Gastroesophageal sphincter (tissue), 4 donors: ENCODE measurements around the gene SLC39A1. TPM values are rescaled to one million over a fixed set of nuclear protein-coding genes. Genes with fewer than 3 reads are reported as not detected.

Experiments used
- ATAC-seq: fragments of 150-250 bp; one replicate; pipeline ENCODE4 v1.9.1; 2016; ENCODE audit warnings: mild to moderate bottlenecking, moderate library complexity
- H3K27ac ChIP-seq, 4 donors: fragments of 200-600 bp; sonication (generic) in 3 of 4; 1 replicate in 3 of 4; 2 replicates in 1 of 4; pipeline ENCODE4 v1.5.1; 2016 to 2019
- H3K27me3 ChIP-seq: fragments of 200-600 bp; sonication (generic); one replicate; pipeline ENCODE4 v1.5.1; 2019
- H3K36me3 ChIP-seq, 2 donors: fragments of 200-600 bp; sonication (generic); one replicate each; pipeline ENCODE4 v1.5.1; 2019; ENCODE audit warnings: control low read depth in 1 of 2
- H3K4me1 ChIP-seq, 3 donors: fragments of 200-600 bp; sonication (generic); 1 replicate in 2 of 3; 2 replicates in 1 of 3; pipeline ENCODE4 v1.5.1; 2016 to 2019; ENCODE audit warnings: control low read depth in 2 of 3
- H3K4me3 ChIP-seq, 2 donors: fragments of 200-600 bp; sonication (generic); one replicate each; pipeline ENCODE4 v1.5.1; 2019; ENCODE audit warnings: mild to moderate bottlenecking in 1 of 2, moderate library complexity in 1 of 2
- H3K9me3 ChIP-seq, 3 donors: fragments of 200-600 bp; sonication (generic); one replicate each; pipeline ENCODE4 v1.5.1; 2017 to 2019; ENCODE audit warnings: control low read depth in 2 of 3
- CTCF ChIP-seq, 4 experiments: fragments of 200-600 bp in 2 of 4; fragments of 450-650 bp in 2 of 4; sonication (generic) in 1 of 4; IDR thresholded peaks; one replicate each; pipeline ENCODE4 v1.5.1; 2017 to 2019; ENCODE audit warnings: antibody characterized with exemption in 4 of 4, mild to moderate bottlenecking in 2 of 4, moderate library complexity in 2 of 4
- EP300 ChIP-seq: sonication (generic); formaldehyde crosslinking; IDR thresholded peaks from one replicate; pipeline ENCODE4 v1.6.1; 2017; ENCODE audit warnings: antibody characterized with exemption, mild to moderate bottlenecking
- POLR2A ChIP-seq, 2 donors: fragments of 450-650 bp; IDR thresholded peaks; one replicate each; pipeline ENCODE4 v1.6.1; 2017; ENCODE audit warnings: antibody characterized with exemption in 2 of 2, mild to moderate bottlenecking in 2 of 2, moderate library complexity in 1 of 2
- POLR2AphosphoS5 ChIP-seq: sonication (generic); formaldehyde crosslinking; IDR thresholded peaks from one replicate; pipeline ENCODE4 v1.6.1; 2017; ENCODE audit warnings: antibody characterized with exemption
- WGBS, 2 donors: methylation state at CpG; one replicate each; pipeline ENCODE4 v1.1.5; 2018; ENCODE audit warnings: low coverage in 1 of 2; 5-methylcytosine and 5-hydroxymethylcytosine counted together
- total RNA-seq, 4 donors: library from RNA; depleted of rRNA; stranded (reverse); fragments of >200 nt; gene quantifications; one replicate each; pipeline ENCODE4 v1.1.0, GENCODE V29; 2016

Gene SLC39A1
- total RNA-seq, 4 donors from 2014 or later = 64.8 to 115 (median 106) TPM

GRCh38 chr1:153940756-153941155 lies 22.6 kb downstream of the SLC39A1 start:
- H3K9me3 ChIP-seq = no peaks in the 10 kb centered on the region
- H3K4me3 ChIP-seq = no peak overlapping the region
- H3K27me3 ChIP-seq = no peaks in the 10 kb centered on the region
- no peak overlapping the region for H3K27ac ChIP-seq
- TF ChIP-seq EP300 (no peak), CTCF (IDR thresholded peaks at IDR 0.05) (no peak), POLR2A (IDR thresholded peaks at IDR 0.05) (no peak), POLR2AphosphoS5 (no peak)
- WGBS, 2 donors = 83 to 97% methylated on average over 7 of the region's 8 CpGs
- peaks cover 0 to 83% of the 10 kb centered on the region in 2 donors for H3K36me3 ChIP-seq
- no peak for ATAC-seq
- peaks cover 0 to 29% (median 5%) of the 10 kb centered on the region in 3 donors for H3K4me1 ChIP-seq

- Histone ChIP-seq H3K4me1 (peaks cover 0 to 18% (median 0%) of the 10 kb centered on the region in 3 donors), H3K9me3 (no peaks in the 10 kb centered on the region), H3K4me3 (no peak overlapping the region), H3K27ac (no peak overlapping the region), H3K36me3 (peaks cover 0 to 96% of the 10 kb centered on the region in 2 donors), H3K27me3 (no peaks in the 10 kb centered on the region)
- TF ChIP-seq POLR2AphosphoS5 (no peak), POLR2A (IDR thresholded peaks at IDR 0.05) (no peak), EP300 (no peak), CTCF (IDR thresholded peaks at IDR 0.05) (no peak)
- no peak for ATAC-seq
- WGBS, 2 donors = no CpG with 5 or more reads among the region's 12 CpGs
Observed at GRCh38 chr1:153939476-153939875, 23.9 kb downstream of the SLC39A1 start.

- Histone ChIP-seq H3K4me3 (no peak overlapping the region), H3K27me3 (no peaks in the 10 kb centered on the region), H3K4me1 (peaks cover 0 to 13% (median 0%) of the 10 kb centered on the region in 3 donors), H3K9me3 (no peaks in the 10 kb centered on the region), H3K27ac (no peak overlapping the region), H3K36me3 (peaks cover 0 to 98% of the 10 kb centered on the region in 2 donors)
- TF ChIP-seq CTCF (IDR thresholded peaks at IDR 0.05) (no peak), EP300 (no peak), POLR2AphosphoS5 (no peak), POLR2A (IDR thresholded peaks at IDR 0.05) (no peak)
- 75 to 100% methylated on average over 2 of the region's 3 CpGs for WGBS, 2 donors
- ATAC-seq = no peak
Observed at GRCh38 chr1:153938996-153939395, 24.3 kb downstream of the SLC39A1 start.

- TF ChIP-seq POLR2AphosphoS5 (no peak), EP300 (no peak), CTCF (IDR thresholded peaks at IDR 0.05) (no peak), POLR2A (IDR thresholded peaks at IDR 0.05) (no peak)
- WGBS, 2 donors = 95% methylated on average over 4 of the region's 10 CpGs; no CpG with 5 or more reads in 1 of the 2 donors
- H3K36me3 ChIP-seq = peaks cover 0 to 100% of the 10 kb centered on the region in 2 donors
Observed at GRCh38 chr1:153937331-153937730, 26.0 kb downstream of the SLC39A1 start.

GRCh38 chr1:153936011-153936802 lies 27.1 kb downstream of the SLC39A1 start:
- no peak for ATAC-seq
- no peak for TF ChIP-seq CTCF (IDR thresholded peaks at IDR 0.05)
- no peak for TF ChIP-seq EP300
- H3K4me1 ChIP-seq = no peaks in the 10 kb centered on the region
- H3K4me3 ChIP-seq = no peak overlapping the region
- WGBS, 2 donors = 84 to 100% methylated on average over 2 to 3 of the region's 12 CpGs
- H3K36me3 ChIP-seq = peaks cover 0 to 100% of the 10 kb centered on the region in 2 donors
- H3K27ac ChIP-seq = no peak overlapping the region
- H3K27me3 ChIP-seq = no peaks in the 10 kb centered on the region
- H3K9me3 ChIP-seq = no peaks in the 10 kb centered on the region

More at GRCh38 chr1:153937331-153937730, 26.0 kb downstream of the SLC39A1 start:
- no peaks in the 10 kb centered on the region for H3K9me3 ChIP-seq
- H3K4me3 ChIP-seq = no peak overlapping the region
- ATAC-seq = no peak
- H3K27me3 ChIP-seq = no peaks in the 10 kb centered on the region
- no peaks in the 10 kb centered on the region for H3K4me1 ChIP-seq
- H3K27ac ChIP-seq = no peak overlapping the region
